ENCODE data around the gene TRABD2B. TPM values are rescaled to one million over a fixed set of nuclear protein-coding genes. Genes with fewer than 3 reads are reported as not detected.

Gene TRABD2B
- polyA plus RNA-seq, 1 of the 3 experiments (the other 2 are of a cell fraction): 0.03 TPM

- WGBS (ENCODE audit: low lambda C conversion rate): 52% methylated on average over 8 of the region's 17 CpGs
- POLR2A ChIA-PET: no interaction called here
- Histone ChIP-seq H3K9ac (no peak overlapping the region), H3K36me3 (replicated peaks in 1 of 2; ENCODE audit: control insufficient read depth in 1 of 2, insufficient read depth in 2 of 2, low read length in 1 of 2) (no peaks in the 10 kb centered on the region), H3K4me1 (ENCODE audit: control insufficient read depth in 1 of 2, insufficient read depth in 2 of 2, low read depth in 1 of 2, low read length in 1 of 2) (peaks cover 0 to 19% of the 10 kb centered on the region in 2 experiments; a peak in 2 of 4 replicates), H3K4me3 (ENCODE audit: low read depth in 2 of 2, low read length in 1 of 2) (no peak overlapping the region), H3K27ac (ENCODE audit: low read depth in 2 of 2, low read length in 1 of 2) (peak overlapping the region in 1 of 2 experiments; percentile 68; a peak in 2 of 4 replicates), H3K9me3 (no peaks in the 10 kb centered on the region), H3F3A (replicated peaks; ENCODE audit: insufficient read depth) (no peaks in the 10 kb centered on the region), H3K4me2 (no peak overlapping the region), H2AFZ (ENCODE audit: low read depth) (no peak overlapping the region), H4K20me1 (ENCODE audit: insufficient read depth) (no peaks in the 10 kb centered on the region), H3K27me3 (ENCODE audit: insufficient read depth) (no peaks in the 10 kb centered on the region), H3K9me2 (no peaks in the 10 kb centered on the region), H3K79me2 (ENCODE audit: insufficient read depth) (no peaks in the 10 kb centered on the region)
- DNase-seq: peak; percentile 84
- CTCF ChIA-PET: interaction anchor here (0.9 to 3.0 kb wide), 9 partner anchors 10 to 144 kb away, joined by 3 to 8 read pairs (median 4); partner anchors contain the start of gene TRABD2B
- no peak for TF ChIP-seq TEAD4 (IDR thresholded peaks at IDR 0.05; ENCODE audit: borderline replicate concordance, insufficient read depth)
- TF ChIP-seq SIN3A (IDR thresholded peaks at IDR 0.05; ENCODE audit: borderline replicate concordance, low read depth, low read length): no peak
- peak; percentile 95 for TF ChIP-seq MXI1 (IDR thresholded peaks at IDR 0.05; ENCODE audit: low read depth, low read length)
- peak; percentile 50 for TF ChIP-seq FOXJ3 (CRISPR knock-in tag; IDR thresholded peaks at IDR 0.05)
- TF ChIP-seq MEF2A (IDR thresholded peaks at IDR 0.05; ENCODE audit: borderline replicate concordance, low read depth): no peak
- no peak for TF ChIP-seq NFIC (IDR thresholded peaks at IDR 0.05; ENCODE audit: borderline replicate concordance)
- TF ChIP-seq GATA2 (CRISPR knock-in tag; IDR thresholded peaks at IDR 0.05): peak; percentile 44
- 0 out of 2 replicates have a peak, but pooled peaks have one; percentile 18 for TF ChIP-seq TCF12 (IDR thresholded peaks at IDR 0.05)
- no peak for TF ChIP-seq MAX (IDR thresholded peaks at IDR 0.05; ENCODE audit: low read depth)
- TF ChIP-seq ELF1 (IDR thresholded peaks at IDR 0.05): no peak
- peak; percentile 48 for TF ChIP-seq CHD2 (IDR thresholded peaks at IDR 0.05; ENCODE audit: low read length, partially characterized antibody)
- peak; percentile 16; the same call in 1 of the 2 replicates for TF ChIP-seq SMC3 (IDR thresholded peaks at IDR 0.05; ENCODE audit: low read depth, low read length)
- TF ChIP-seq USF1 (IDR thresholded peaks at IDR 0.05; ENCODE audit: borderline replicate concordance, low read depth): no peak
- no peak for TF ChIP-seq ZBTB33 (IDR thresholded peaks at IDR 0.05; ENCODE audit: borderline replicate concordance, low read depth)
- peak; percentile 45 for TF ChIP-seq RAD21 (IDR thresholded peaks at IDR 0.05; ENCODE audit: low read length)
- TF ChIP-seq RXRA (IDR thresholded peaks at IDR 0.05; ENCODE audit: borderline replicate concordance, low read depth): no peak
- TF ChIP-seq CTCF (IDR thresholded peaks at IDR 0.05): no peak
- TF ChIP-seq RCOR1 (IDR thresholded peaks at IDR 0.05; ENCODE audit: low read length): peak; percentile 58; the same call in 1 of the 2 replicates
- TF ChIP-seq RFX5 (IDR thresholded peaks at IDR 0.05; ENCODE audit: low read length): no peak; the same call in 1 of the 2 replicates
- no peak for TF ChIP-seq TAF1 (IDR thresholded peaks at IDR 0.05; ENCODE audit: borderline replicate concordance, low read depth, low read length)
- no peak for TF ChIP-seq POLR2AphosphoS5 (IDR thresholded peaks at IDR 0.05; ENCODE audit: low read depth, low read length)
- TF ChIP-seq GABPA (IDR thresholded peaks at IDR 0.05; ENCODE audit: low read depth): no peak
- TF ChIP-seq EP300 (IDR thresholded peaks at IDR 0.05; ENCODE audit: borderline replicate concordance in 1 of 2, low read depth in 1 of 2, low read length in 1 of 2): peak in 1 of 2 experiments; percentile 89; a peak in 2 of 4 replicates
- TF ChIP-seq FOSL2 (IDR thresholded peaks at IDR 0.05; ENCODE audit: borderline replicate concordance, low read depth): no peak
- no peak for TF ChIP-seq NRF1 (IDR thresholded peaks at IDR 0.05; ENCODE audit: low read depth, low read length)
- no peak for TF ChIP-seq YY1 (IDR thresholded peaks at IDR 0.05; ENCODE audit: low read depth)
- TF ChIP-seq IRF3 (IDR thresholded peaks at IDR 0.05; ENCODE audit: low read depth, low read length): no peak
Measured at GRCh38 chr1:47881505-47882442, 115.4 kb downstream of the TRABD2B start.

Data from SK-N-SH (cell line).